Neural progenitor cell (in vitro differentiated cells): ENCODE results near the gene C1QC.

Experiments used
- EZH2phosphoT487 ChIP-seq: fragments of 200-600 bp; sonication (generic); IDR thresholded peaks from 2 replicates; pipeline ENCODE4 v1.6.1; 2017; ENCODE audit warnings: antibody characterized with exemption
- TF ChIP-seq, protein P1 (sequence below): fragments of 200-600 bp; sonication (generic); IDR thresholded peaks from 2 replicates; pipeline ENCODE4 v1.5.1; 2017; ENCODE audit warnings: antibody characterized with exemption, mild to moderate bottlenecking

DNA sequence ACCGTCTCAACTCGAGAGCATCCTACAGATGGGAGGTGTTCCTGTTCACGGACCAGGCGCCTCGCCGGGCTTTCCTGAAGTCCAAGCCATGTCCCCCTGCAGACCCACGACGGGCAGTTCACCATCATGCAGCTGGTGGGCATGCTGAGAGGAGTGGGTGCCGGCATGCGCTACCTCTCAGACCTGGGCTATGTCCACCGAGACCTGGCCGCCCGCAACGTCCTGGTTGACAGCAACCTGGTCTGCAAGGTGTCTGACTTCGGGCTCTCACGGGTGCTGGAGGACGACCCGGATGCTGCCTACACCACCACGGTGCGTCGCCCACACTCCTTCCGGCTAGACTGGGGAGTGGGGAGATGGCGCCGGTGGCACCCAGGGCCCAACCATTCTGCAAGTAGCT, 44.7 kb upstream of the C1QC start:
- TF ChIP-seq, protein P1, sequence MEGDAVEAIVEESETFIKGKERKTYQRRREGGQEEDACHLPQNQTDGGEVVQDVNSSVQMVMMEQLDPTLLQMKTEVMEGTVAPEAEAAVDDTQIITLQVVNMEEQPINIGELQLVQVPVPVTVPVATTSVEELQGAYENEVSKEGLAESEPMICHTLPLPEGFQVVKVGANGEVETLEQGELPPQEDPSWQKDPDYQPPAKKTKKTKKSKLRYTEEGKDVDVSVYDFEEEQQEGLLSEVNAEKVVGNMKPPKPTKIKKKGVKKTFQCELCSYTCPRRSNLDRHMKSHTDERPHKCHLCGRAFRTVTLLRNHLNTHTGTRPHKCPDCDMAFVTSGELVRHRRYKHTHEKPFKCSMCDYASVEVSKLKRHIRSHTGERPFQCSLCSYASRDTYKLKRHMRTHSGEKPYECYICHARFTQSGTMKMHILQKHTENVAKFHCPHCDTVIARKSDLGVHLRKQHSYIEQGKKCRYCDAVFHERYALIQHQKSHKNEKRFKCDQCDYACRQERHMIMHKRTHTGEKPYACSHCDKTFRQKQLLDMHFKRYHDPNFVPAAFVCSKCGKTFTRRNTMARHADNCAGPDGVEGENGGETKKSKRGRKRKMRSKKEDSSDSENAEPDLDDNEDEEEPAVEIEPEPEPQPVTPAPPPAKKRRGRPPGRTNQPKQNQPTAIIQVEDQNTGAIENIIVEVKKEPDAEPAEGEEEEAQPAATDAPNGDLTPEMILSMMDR, result no peak
- no peak for TF ChIP-seq EZH2phosphoT487
